PC-9 (cell line): ENCODE data around the gene UFC1. TPM values are rescaled to one million over a fixed set of nuclear protein-coding genes. Genes with fewer than 3 reads are reported as not detected.

ENCODE experiments used
- BruUV-seq: library from RNA; stranded (reverse); fragments of 400-500 nt; replicated peaks from 2 replicates; lab custom pipeline; 2021; lab: Mats Ljungman, UMichigan
- CTCF ChIA-PET: fragments of 300-600 bp; sonication (Branson Sonifier 250); formaldehyde crosslinking; loops from one replicate; lab custom pipeline; 2022; ENCODE audit warnings: antibody characterized with exemption; lab: Charles Lee
- POLR2A ChIA-PET: fragments of 300-600 bp; sonication (Branson Sonifier 250); formaldehyde crosslinking; loops from one replicate; lab custom pipeline; 2022; ENCODE audit warnings: antibody characterized with exemption; ENCODE audit not compliant: unreplicated experiment; lab: Charles Lee
- DNase-seq, 2 experiments: peaks; one replicate each; pipeline versions ENCODE4 v3.0.0 to v3.0.0-alpha.2; 2015 to 2022; ENCODE audit warnings: mixed read lengths in 1 of 2
- H2AFZ ChIP-seq: fragments of 200-600 bp; sonication (generic); 2 replicates; pipeline ENCODE4 v1.8.1; 2017; ENCODE audit warnings: antibody characterized with exemption
- H3F3A ChIP-seq: fragments of 200-600 bp; sonication (generic); 2 replicates; pipeline ENCODE4 v1.8.1; 2017; ENCODE audit warnings: antibody characterized with exemption, mild to moderate bottlenecking, low read depth; ENCODE audit not compliant: insufficient read depth
- H3K27ac ChIP-seq: fragments of 200-600 bp; sonication (generic); 2 replicates; pipeline ENCODE4 v1.6.1; 2016; ENCODE audit warnings: mixed run types
- H3K27me3 ChIP-seq: fragments of 200-600 bp; sonication (generic); 2 replicates; pipeline ENCODE4 v1.6.1; 2016; ENCODE audit warnings: low read depth, mixed run types; ENCODE audit not compliant: insufficient read depth
- H3K36me3 ChIP-seq: fragments of 200-600 bp; sonication (generic); 2 replicates; pipeline ENCODE4 v1.6.1; 2016; ENCODE audit warnings: low read depth, mixed run types
- H3K4me1 ChIP-seq: fragments of 200-600 bp; sonication (generic); replicated peaks from 2 replicates; pipeline ENCODE4 v1.6.1; 2016; ENCODE audit warnings: mixed run types; ENCODE audit not compliant: insufficient read depth
- H3K4me2 ChIP-seq: fragments of 200-600 bp; sonication (generic); 2 replicates; pipeline ENCODE4 v1.6.1; 2017; ENCODE audit warnings: mixed run types
- H3K4me3 ChIP-seq: fragments of 200-600 bp; sonication (generic); 2 replicates; pipeline ENCODE4 v1.6.1; 2016; ENCODE audit warnings: mixed run types
- H3K79me2 ChIP-seq: fragments of 200-600 bp; sonication (generic); 2 replicates; pipeline ENCODE4 v1.6.1; 2017; ENCODE audit warnings: low read depth, mixed run types
- H3K9me2 ChIP-seq: fragments of 200-600 bp; sonication (generic); 2 replicates; pipeline ENCODE4 v1.8.1; 2017; ENCODE audit warnings: mild to moderate bottlenecking; ENCODE audit not compliant: insufficient read depth
- H3K9me3 ChIP-seq: fragments of 200-600 bp; sonication (generic); 2 replicates; pipeline ENCODE4 v1.8.1; 2016; ENCODE audit warnings: low read depth; ENCODE audit not compliant: insufficient read depth
- H4K20me1 ChIP-seq: fragments of 200-600 bp; sonication (generic); 2 replicates; pipeline ENCODE4 v1.8.1; 2017; ENCODE audit not compliant: insufficient read depth
- EZH2 ChIP-seq: fragments of 200-600 bp; sonication (generic); IDR thresholded peaks from 2 replicates; pipeline ENCODE4 v1.8.0; 2017; ENCODE audit warnings: antibody characterized with exemption, low read depth
- intact Hi-C: fragments of 100-400 bp; cut with micrococcal nuclease; formaldehyde crosslinking; loops from one replicate; pipeline ENCODE4 v1.10.0; 2022; ENCODE audit not compliant: unreplicated experiment
- total RNA-seq: library from RNA; stranded (reverse); gene quantifications from 2 replicates; pipeline ENCODE4 v1.2.3, GENCODE V29; 2021
- TF ChIP-seq, protein P1 (sequence below): fragments of 200-600 bp; sonication (generic); conservative IDR thresholded peaks from 2 replicates; pipeline ENCODE4 v1.6.1; 2017; ENCODE audit warnings: mixed run types, antibody characterized with exemption, mild to moderate bottlenecking, moderate library complexity

The UFC1 gene
- total RNA-seq, 1 experiment from 2014 or later = 74.9 TPM

DNA sequence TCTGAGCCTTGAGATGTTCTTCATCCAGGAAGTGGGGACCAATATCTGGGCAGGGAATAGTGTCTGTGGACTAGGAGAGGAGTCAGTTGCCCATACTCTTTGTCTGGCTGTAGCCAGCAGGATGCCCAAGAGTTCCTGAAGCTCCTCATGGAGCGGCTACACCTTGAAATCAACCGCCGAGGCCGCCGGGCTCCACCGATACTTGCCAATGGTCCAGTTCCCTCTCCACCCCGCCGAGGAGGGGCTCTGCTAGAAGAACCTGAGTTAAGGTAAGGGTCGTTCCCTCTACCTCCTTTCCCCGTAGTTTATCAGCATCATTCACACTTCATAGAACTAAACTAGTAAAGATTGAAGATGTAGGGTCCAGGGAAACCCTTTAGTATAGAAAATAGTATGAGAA, 9.0 kb downstream of the UFC1 start:
- H3K27ac ChIP-seq = no peak overlapping the region
- no peak overlapping the region for H3K4me3 ChIP-seq
- peaks cover 29% of the 10 kb centered on the region for H3K4me1 ChIP-seq
- H3K79me2 ChIP-seq = peaks cover 19% of the 10 kb centered on the region
- H3K9me2 ChIP-seq = no peaks in the 10 kb centered on the region
- intact Hi-C loops = no loop called here
- H3K9me3 ChIP-seq = no peaks in the 10 kb centered on the region
- no peak for DNase-seq
- no peaks in the 10 kb centered on the region for H3K27me3 ChIP-seq
- no TSS peak for BruUV-seq
- no peak overlapping the region for H3K4me2 ChIP-seq
- no peak overlapping the region for H2AFZ ChIP-seq
- ChIA-PET CTCF (interaction anchor here (0.7 kb wide), 1 partner anchor 19 kb away, joined by 3 read pairs; no protein-coding TSS in a partner anchor), POLR2A (interaction anchor here (0.7 kb wide), 1 partner anchor 110 kb away, joined by 3 read pairs; no protein-coding TSS in a partner anchor)
- H3F3A ChIP-seq = peaks cover 33% of the 10 kb centered on the region
- TF ChIP-seq EZH2 = no peak
- TF ChIP-seq, protein P1, sequence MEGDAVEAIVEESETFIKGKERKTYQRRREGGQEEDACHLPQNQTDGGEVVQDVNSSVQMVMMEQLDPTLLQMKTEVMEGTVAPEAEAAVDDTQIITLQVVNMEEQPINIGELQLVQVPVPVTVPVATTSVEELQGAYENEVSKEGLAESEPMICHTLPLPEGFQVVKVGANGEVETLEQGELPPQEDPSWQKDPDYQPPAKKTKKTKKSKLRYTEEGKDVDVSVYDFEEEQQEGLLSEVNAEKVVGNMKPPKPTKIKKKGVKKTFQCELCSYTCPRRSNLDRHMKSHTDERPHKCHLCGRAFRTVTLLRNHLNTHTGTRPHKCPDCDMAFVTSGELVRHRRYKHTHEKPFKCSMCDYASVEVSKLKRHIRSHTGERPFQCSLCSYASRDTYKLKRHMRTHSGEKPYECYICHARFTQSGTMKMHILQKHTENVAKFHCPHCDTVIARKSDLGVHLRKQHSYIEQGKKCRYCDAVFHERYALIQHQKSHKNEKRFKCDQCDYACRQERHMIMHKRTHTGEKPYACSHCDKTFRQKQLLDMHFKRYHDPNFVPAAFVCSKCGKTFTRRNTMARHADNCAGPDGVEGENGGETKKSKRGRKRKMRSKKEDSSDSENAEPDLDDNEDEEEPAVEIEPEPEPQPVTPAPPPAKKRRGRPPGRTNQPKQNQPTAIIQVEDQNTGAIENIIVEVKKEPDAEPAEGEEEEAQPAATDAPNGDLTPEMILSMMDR = no peak
- peaks cover 7% of the 10 kb centered on the region for H3K36me3 ChIP-seq
- H4K20me1 ChIP-seq = no peaks in the 10 kb centered on the region

DNA sequence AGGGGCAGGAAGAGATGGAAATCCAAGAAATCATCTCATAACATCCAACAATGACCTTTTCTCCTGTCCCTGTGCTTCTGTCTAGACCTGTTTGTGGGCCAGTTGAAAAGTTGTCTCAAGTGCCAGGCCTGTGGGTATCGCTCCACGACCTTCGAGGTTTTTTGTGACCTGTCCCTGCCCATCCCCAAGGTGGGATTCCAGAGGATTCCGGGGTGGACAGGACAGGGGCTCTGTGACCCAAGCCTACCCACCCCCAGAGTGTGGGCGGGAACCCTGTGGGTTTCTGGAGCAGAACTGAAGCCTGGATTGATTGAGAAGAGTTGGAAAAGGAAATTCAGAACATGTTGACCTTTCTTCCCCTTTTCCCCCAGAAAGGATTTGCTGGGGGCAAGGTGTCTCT, 10.0 kb downstream of the UFC1 start:
- DNase-seq = no peak
- Histone ChIP-seq H3K9me3 (no peaks in the 10 kb centered on the region), H4K20me1 (no peaks in the 10 kb centered on the region), H3K36me3 (peaks cover 7% of the 10 kb centered on the region), H3K27ac (no peak overlapping the region), H3F3A (peaks cover 26% of the 10 kb centered on the region; the same call in 1 of the 2 replicates), H3K27me3 (no peaks in the 10 kb centered on the region), H3K4me3 (no peak overlapping the region), H3K4me2 (no peak overlapping the region), H3K9me2 (no peaks in the 10 kb centered on the region), H2AFZ (no peak overlapping the region), H3K4me1 (peaks cover 23% of the 10 kb centered on the region), H3K79me2 (peaks cover 19% of the 10 kb centered on the region)
- no TSS peak for BruUV-seq
- TF ChIP-seq, protein P1 = no peak
- no peak for TF ChIP-seq EZH2
- CTCF ChIA-PET = no interaction called here
- intact Hi-C loops = no loop called here
- POLR2A ChIA-PET = no interaction called here

DNA sequence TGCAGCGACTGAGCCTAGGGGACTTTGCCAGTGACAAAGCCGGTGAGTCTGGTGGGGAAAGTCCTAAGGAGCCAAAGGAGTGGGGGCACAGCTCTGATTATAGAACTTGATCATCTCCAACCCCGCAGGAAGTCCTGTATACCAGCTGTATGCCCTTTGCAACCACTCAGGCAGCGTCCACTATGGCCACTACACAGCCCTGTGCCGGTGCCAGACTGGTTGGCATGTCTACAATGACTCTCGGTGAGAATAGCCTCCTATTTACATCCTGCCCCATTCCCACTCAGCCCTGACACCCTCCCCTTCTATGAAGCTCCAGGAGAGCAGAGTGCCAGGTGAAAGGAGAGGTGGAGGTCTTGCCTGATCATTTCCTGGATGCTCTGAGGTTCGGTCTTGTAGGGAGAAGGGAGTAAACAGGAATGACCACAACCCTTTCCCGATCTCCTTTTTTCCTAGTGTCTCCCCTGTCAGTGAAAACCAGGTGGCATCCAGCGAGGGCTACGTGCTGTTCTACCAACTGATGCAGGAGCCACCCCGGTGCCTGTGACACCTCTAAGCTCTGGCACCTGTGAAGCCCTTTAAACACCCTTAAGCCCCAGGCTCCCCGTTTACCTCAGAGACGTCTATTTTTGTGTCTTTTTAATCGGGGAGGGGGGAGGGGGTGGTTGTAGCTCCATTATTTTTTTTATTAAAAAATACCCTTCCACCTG, 11.3 kb downstream of the UFC1 start:
- H3K9me2 ChIP-seq = no peaks in the 10 kb centered on the region
- no peak for DNase-seq
- H3K4me3 ChIP-seq = peak overlapping the region; percentile 72
- TF ChIP-seq, protein P1 = no peak
- no peak for TF ChIP-seq EZH2
- no peaks in the 10 kb centered on the region for H3K9me3 ChIP-seq
- no peaks in the 10 kb centered on the region for H3K27me3 ChIP-seq
- CTCF ChIA-PET = interaction anchor here (1.4 kb wide), 1 partner anchor 144 kb away, joined by 5 read pairs; the partner anchor contains the start of gene F11R
- POLR2A ChIA-PET = interaction anchor here (1.2 kb wide), 1 partner anchor 11 kb away, joined by 15 read pairs; the partner anchor contains the start of gene UFC1
- peaks cover 7% of the 10 kb centered on the region for H3K36me3 ChIP-seq
- H3K4me1 ChIP-seq = peaks cover 19% of the 10 kb centered on the region
- peak overlapping the region; percentile 45 for H3K27ac ChIP-seq
- H3K4me2 ChIP-seq = peak overlapping the region; percentile 98
- no TSS peak for BruUV-seq
- no peak overlapping the region; the same call in 1 of the 2 replicates for H2AFZ ChIP-seq
- H4K20me1 ChIP-seq = no peaks in the 10 kb centered on the region
- peaks cover 26% of the 10 kb centered on the region; the same call in 1 of the 2 replicates for H3F3A ChIP-seq
- intact Hi-C loops = no loop called here
- H3K79me2 ChIP-seq = peaks cover 13% of the 10 kb centered on the region; the same call in 1 of the 2 replicates
